NCI-H510A (cell line): ENCODE measurements around the gene GALNT11.
A peak's percentile ranks its signal among the peaks of the same experiment; 100 is the strongest.
"Not testable (repeated sequence)": the region's sequence is repeated elsewhere in the genome, so short reads cannot be mapped to it uniquely, and the experiment has no call there.

ENCODE experiments used
- DNase-seq: peaks from one replicate; lab custom pipeline; 2025; lab: John Stamatoyannopoulos, UW

GALNT11 gene

DNA sequence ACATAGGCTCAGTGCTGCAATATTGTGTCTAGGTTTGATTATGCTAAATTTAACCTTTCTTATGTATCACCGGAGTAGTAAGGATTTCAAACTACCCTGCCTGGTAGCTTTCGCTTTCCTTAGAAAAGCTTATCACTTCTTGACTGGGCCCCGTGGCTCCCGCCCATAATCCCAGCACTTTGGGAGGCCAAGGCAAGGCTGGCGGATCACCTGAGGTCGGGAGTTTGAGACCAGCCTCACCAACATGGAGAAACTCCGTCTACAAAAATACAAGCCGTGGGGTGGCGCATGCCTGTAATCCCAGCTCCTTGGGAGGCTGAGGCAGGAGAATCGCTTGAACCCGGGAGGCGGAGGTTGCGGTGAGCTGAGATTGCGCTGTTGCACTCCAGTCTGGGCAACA, 49.9 kb downstream of the GALNT11 start:
- DNase-seq: not testable (repeated sequence)

DNA sequence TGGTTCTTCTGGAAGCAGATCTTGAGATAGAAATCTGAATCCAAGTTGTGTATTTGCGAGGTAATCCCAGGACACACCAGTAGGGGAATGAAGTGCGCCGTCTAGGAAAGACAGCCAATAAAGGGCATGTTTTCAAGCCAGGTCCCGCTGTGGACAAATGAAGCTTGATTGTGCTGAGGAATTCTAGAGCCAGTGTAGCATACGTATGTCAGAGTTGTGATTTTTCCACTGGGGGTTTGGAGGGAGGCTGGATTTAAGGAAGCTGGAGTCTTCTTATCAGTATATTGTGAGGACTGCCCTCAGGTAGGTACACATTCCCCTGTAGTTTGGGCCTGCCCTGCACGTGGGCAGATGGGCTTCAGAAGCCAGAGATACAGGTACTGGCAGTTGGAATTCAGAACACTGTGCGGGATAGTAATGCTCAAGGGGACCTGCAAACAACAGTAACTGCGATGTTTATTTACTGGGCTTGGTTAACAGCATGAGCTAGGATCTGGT, 50.9 kb downstream of the GALNT11 start:
- no peak for DNase-seq

- DNase-seq: no peak
Observed at GRCh38 chr7:152076940-152077933, 51.8 kb downstream of the GALNT11 start.

GRCh38 chr7:152078025-152078424, 52.6 kb downstream of the GALNT11 start:
- no peak for DNase-seq

DNA sequence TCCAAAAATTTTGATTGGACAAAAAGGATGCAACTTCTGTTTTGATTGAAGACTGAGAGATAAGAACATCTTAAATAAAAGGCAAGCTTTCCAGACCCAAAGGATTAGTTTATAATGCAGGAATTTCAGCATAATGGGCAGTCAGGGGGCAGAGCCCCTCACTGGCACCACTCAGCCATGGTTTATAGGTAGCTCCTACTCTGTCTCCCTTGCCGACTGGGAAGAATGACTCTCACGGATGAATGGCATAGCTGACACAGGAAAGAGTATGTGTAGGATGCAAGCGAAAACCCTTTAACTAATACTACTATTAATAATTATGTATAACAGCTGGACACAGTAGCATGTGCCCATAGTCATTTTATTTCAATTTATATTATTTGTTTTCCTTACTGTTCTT, 53.3 kb downstream of the GALNT11 start:
- no peak for DNase-seq

GRCh38 chr7:152081088-152081487, 55.6 kb downstream of the GALNT11 start:
- no peak for DNase-seq

GRCh38 chr7:152082073-152082721, 56.7 kb downstream of the GALNT11 start:
- DNase-seq: not testable (repeated sequence)

GRCh38 chr7:152085131-152085530, 59.7 kb downstream of the GALNT11 start:
- DNase-seq: no peak

GRCh38 chr7:152086513-152086912, 61.0 kb downstream of the GALNT11 start:
- DNase-seq: no peak

DNA sequence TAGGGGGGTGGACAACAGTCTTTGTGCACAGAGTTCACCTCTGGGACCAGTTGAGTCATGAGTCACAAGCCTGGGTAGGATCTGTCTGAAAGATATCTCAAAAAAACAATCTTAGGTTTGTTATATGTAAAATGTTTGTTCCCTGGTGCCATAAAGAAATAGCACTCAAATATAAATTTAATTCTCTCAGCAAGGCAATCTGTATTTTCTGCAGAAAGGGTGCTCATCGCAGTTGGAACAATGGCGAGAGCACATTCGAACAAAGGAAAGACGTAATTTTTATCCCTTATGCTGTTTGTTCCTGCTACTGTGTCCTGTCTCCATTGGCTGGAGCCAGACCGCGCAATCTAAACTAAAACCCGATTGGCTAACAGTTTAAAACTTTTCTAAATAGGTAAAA, 63.7 kb downstream of the GALNT11 start:
- DNase-seq: no peak

- no peak for DNase-seq
Observed at GRCh38 chr7:152090747-152091146, 65.3 kb downstream of the GALNT11 start.

DNA sequence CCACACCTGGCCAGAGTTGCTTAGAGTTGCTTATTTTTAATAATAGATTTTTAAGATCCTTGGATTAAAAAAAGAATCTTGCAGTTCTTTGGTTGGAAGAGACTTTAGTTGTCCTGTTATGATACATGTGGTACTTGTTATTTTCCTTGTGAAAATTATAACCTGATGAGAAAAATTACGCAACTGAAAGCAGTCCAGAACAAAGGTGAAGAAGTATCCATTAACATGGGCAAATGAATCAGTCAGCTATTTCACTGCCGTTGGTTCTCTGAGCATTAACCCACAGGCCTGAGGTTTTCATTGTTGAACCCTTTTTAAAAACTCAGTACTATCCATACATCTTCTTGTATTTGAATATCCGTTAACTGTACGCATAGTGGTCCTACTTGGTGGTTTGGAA, 68.2 kb downstream of the GALNT11 start:
- DNase-seq: no peak

DNA sequence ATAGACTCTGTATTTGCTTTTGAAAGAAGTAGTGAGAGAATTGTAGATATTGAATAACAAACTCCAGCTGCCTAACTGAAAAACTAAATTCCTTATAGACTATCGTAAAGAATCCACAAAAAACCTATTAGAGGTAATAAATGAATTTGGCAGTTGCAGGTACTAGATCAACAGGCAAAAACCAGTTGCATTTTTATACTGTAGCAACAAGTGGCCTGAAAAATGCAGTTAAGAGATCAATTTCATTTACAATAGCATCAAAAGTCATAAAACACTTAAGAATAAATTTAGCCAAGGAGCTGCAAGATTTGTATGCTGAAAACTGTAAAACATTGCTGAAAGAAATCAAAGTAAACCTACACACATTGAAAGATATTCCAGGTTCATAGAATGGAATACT, 70.3 kb downstream of the GALNT11 start:
- no peak for DNase-seq

GRCh38 chr7:152097330-152097729, 71.9 kb downstream of the GALNT11 start:
- DNase-seq: no peak

GRCh38 chr7:152103066-152103465, 77.6 kb downstream of the GALNT11 start:
- peak; percentile 38 for DNase-seq

DNA sequence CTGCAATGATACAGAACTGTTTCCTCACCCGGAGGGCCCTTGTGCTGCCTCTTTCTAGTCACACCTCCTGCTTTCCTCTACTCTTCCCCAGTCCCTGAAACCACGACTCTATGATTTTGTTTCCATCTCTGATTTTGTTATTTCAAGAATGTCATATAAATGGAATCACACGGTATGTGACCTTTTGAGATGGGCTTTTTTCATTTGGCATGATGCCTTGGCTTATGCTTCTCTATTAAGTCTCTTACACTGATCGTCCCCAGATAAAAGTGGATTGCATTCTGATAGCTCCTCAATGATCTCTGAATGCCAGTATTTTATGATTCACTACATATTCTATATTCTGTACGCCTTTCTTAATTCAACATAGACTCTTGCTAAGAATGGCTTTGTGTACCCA, 78.2 kb downstream of the GALNT11 start:
- no peak for DNase-seq

DNA sequence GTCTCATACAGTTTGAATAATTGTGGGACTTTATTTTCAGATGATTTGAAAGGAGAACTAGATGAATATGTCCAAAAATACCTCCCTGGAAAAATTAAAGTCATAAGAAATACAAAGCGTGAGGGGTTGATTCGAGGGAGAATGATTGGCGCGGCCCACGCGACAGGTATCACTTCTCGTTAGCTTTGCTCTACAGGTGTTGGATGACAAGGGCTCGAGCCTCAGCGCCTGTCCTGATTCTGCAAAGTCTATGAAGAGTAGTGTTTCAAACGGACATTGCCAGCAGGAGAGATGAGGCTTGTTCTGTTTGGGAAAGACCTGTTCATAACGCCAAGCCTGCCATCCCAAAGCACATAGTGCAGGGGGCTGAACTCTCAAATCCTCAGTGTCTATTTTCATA, 79.7 kb downstream of the GALNT11 start:
- DNase-seq: no peak

- DNase-seq: no peak
Observed at GRCh38 chr7:152106990-152107389, 81.5 kb downstream of the GALNT11 start.

DNA sequence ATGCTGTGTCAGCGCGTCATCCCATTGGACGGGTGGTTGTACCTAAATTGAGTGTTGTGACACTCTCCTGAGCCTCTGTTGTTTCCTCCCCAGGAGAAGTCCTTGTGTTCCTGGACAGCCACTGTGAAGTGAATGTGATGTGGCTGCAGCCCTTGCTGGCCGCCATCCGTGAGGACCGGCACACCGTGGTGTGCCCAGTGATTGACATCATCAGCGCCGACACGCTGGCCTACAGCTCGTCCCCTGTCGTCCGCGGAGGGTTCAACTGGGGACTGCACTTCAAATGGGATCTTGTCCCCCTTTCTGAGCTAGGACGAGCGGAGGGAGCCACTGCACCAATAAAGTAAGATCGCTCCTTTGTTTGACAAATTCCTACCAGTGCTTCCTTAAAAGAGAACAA, 82.5 kb downstream of the GALNT11 start:
- DNase-seq: no peak

- no peak for DNase-seq
Observed at GRCh38 chr7:152108359-152108758, 82.9 kb downstream of the GALNT11 start.

GRCh38 chr7:152112829-152113228, 87.4 kb downstream of the GALNT11 start:
- no peak for DNase-seq

- DNase-seq: no peak
Observed at GRCh38 chr7:152115021-152115718, 89.7 kb downstream of the GALNT11 start.
